WI38 (cell line): Measurements from ENCODE around the gene RNF41.

Experiments
- H3K4me3 ChIP-seq: 2 replicates; pipeline ENCODE4 v1.5.1; 2011; ENCODE audit warnings: low read depth, mild to moderate bottlenecking, control low read depth, low read length
- TF ChIP-seq, protein P1 (sequence below): IDR thresholded peaks from 2 replicates; pipeline ENCODE4 v1.5.1; 2012; ENCODE audit warnings: low read depth, mild to moderate bottlenecking, control low read depth, low read length

The RNF41 gene

DNA sequence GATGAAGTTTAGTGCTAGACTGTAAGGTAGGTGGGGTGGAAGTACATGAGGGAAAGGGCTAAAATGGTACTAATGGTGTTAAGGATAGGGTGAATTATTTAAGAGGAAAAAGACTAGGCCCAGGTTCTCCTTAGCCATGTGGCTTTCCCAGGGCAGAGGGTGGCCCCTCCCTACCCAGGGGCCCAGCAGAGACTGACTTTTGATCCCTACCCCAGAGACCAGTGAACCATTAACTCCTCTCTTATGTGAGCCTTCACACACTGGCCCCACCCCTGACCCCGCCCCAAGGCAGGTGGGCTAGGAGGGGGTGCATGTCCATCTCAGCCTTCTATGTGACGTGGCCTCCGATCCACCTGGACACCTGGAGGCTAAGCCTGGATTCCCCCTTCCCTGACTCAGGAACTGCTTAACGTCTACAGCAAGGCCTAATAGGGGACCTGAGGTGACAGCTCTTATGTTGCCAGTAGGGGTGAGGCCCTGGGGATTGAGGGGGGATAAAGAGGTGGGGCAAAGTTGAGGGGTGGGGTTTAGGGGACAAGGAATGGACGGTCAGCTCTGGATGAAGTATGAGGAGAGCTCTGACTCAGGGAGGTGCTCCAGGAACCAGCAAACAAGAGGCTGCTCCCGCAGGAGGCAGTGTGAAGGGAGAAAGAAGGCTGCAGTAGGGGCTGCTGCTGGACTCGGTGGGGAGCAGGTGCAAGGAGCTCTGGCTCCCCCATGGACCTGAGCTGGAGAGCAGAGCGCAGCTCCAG is 8.9 kb upstream of the RNF41 start:
- TF ChIP-seq, protein P1, sequence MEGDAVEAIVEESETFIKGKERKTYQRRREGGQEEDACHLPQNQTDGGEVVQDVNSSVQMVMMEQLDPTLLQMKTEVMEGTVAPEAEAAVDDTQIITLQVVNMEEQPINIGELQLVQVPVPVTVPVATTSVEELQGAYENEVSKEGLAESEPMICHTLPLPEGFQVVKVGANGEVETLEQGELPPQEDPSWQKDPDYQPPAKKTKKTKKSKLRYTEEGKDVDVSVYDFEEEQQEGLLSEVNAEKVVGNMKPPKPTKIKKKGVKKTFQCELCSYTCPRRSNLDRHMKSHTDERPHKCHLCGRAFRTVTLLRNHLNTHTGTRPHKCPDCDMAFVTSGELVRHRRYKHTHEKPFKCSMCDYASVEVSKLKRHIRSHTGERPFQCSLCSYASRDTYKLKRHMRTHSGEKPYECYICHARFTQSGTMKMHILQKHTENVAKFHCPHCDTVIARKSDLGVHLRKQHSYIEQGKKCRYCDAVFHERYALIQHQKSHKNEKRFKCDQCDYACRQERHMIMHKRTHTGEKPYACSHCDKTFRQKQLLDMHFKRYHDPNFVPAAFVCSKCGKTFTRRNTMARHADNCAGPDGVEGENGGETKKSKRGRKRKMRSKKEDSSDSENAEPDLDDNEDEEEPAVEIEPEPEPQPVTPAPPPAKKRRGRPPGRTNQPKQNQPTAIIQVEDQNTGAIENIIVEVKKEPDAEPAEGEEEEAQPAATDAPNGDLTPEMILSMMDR: no peak
- H3K4me3 ChIP-seq: no peak overlapping the region

DNA sequence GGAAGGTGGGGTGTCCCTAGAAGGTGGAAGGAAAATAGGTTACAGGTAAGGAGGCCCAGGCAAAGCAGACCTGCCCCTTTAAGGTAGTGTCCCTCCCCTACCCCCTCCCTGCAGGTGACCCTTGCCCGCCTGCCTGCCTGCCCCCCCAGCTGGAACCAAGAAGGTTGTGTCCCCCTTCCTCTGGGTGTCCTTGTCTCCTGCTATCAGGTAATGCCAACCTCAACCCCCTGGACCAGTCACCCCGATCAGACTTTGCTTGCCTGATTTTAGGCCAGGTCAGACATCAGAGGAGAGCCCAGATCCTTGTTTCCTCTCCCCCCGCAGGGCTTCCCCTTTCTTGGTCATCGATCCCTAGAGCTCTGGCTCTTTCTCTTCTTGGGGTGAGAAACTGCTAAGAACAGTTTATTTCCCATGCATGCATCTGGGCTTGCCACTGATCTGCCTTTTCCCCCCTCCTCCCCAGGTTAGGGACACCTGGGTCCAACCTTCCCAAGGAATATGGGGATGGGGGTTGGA is 8.3 kb upstream of the RNF41 start, which contains the start of gene SLC39A5:
TSS of gene SLC39A5 (plus strand) at position 136 of the 516 bp plus-strand sequence. CDS start 1,224 bp downstream, outside the sequence.
- TF ChIP-seq, protein P1: no peak
- no peak within 1 kb of the TSS for H3K4me3 ChIP-seq

DNA sequence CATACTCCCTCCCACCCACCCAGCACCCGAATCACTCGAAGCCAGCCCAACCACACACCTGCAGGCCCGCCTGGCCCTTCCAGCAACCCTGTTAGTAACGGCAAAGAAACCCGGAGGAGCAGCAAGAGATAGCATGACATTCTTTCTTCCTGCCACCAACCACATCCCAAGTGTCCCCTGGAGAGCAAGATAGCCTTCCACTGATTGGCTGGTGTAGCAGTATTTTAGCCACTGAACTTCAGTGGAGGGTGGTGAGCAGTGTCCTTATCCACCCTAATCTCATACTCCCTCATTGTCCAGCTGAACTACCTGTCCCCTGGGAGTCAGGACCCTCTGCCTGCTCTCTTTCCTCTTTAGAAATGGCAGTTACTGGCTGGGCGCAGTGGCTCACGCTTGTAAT is 7.4 kb upstream of the RNF41 start:
- TF ChIP-seq, protein P1: no peak

DNA sequence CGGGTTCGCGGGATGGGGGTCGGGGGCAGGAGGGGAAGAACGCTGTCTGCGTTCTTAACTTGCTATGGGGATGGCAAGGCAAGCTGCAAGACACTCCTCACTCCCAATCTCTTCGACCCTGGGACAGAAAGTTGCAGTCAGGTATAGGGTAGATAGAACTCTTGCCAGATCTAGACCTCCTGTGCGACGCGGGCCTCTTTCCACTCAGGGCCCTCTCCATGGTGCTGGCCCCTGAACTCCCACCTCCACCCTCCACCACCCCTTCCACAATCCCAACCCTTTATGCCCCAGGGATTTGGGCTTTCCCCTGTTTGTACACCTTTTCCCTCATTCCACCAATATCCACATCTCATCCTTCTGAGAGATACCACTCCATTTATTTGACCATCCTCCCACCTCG is 3.2 kb upstream of the RNF41 start:
- TF ChIP-seq, protein P1: no peak
- peak overlapping the region; percentile 73 for H3K4me3 ChIP-seq

More for the DNA sequence above, 7.4 kb upstream of the RNF41 start:
- H3K4me3 ChIP-seq: no peak overlapping the region

DNA sequence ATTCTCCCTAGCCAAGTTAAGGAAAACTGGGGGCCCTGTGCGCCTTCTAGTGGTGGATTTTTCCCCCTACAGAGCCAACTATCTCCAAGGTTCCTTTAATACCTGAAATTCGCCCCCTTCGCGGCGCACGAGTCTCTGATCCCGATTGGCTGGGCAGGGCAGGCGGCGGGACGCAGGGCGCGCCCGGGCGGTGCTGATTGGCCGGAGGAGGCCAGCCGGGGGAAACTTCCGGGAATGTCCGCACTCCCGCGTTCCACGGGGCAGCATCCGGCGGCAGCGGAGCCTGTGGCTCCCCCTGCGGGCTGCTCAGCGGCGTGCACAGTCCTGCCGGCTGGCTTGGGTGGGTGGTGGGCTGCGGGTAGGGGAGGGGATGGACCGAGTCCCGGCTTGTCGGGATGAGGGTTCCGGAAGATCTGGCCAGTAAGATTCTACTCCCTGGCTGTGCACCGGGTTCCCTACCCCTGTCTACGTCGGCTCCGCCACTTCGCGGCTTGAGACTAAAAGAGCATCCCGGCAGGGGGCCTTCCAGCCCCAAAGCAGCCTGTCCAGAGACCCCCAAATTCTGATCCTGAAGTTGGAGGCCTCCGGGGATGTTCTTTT is 2.5 kb upstream of the RNF41 start, which contains the start of gene NABP2:
TSS of gene NABP2 (plus strand) at position 241 of the 600 bp plus-strand sequence. CDS start 515 bp downstream, outside the sequence.
- peak within 1 kb of the TSS; percentile 73 for H3K4me3 ChIP-seq
- TF ChIP-seq, protein P1: peak; percentile 63

DNA sequence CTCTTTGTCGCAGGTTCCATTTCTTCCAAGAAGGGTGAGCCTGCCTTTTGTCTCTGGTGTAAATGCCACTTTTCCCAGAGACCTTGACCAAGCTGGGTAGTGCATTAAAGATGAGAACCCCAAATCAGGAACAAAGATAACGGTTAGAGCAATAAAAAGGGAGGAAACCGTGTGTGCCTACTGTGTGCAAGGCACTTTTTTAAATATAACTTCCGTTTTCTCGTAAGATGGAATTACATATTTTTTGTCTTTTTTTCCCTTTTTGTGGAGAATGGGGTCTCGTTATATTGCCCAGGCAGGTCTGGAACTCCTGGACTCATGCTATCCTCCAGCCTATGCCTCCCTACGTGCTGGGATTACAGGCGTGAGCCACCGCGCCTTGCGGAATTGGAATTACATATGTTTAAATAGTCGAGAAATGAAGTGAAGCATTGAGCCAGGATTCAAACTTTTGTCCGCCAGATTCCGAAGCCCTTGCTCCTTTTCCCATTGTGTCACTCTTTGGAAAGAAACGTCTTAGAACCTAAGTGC is 1.9 kb upstream of the RNF41 start:
- TF ChIP-seq, protein P1: no peak
- peak overlapping the region; percentile 37 for H3K4me3 ChIP-seq

DNA sequence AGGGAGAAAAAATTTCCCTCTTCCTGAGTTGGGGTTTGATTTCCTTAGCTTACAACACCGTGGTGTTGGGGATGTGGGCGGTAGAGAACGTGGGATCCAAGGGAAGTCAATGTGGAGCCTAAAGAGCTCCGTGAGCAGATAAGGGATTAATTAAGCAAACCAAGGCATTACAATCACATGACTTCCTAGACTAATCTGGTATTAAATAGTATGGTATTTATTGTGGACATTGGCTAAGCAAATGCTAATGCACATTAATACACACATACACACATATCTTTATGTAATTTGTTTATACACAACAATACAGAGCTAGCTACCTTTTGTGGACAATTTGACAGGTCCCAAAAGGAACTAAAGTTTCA is 791 bp upstream of the RNF41 start:
- TF ChIP-seq, protein P1: no peak
- H3K4me3 ChIP-seq: peak overlapping the region; percentile 92
